Lower lobe of right lung (tissue), 2 donors: Measurements from ENCODE around the gene KCNN1. TPM values are rescaled to one million over a fixed set of nuclear protein-coding genes. Genes with fewer than 3 reads are reported as not detected.

ENCODE experiments used
- ATAC-seq, 2 donors: fragments of 200-7000 bp; cut with Tn5 transposase; one replicate each; pipeline ENCODE4 v1.9.1; 2020 to 2022; ENCODE audit warnings: mild to moderate bottlenecking in 2 of 2, moderate library complexity in 2 of 2
- DNase-seq: peaks from one replicate; pipeline ENCODE4 v3.0.0-alpha.2; 2020
- H3K27ac ChIP-seq: fragments of 200-600 bp; one replicate; pipeline ENCODE4 v1.8.0; 2022
- H3K27me3 ChIP-seq: fragments of 200-600 bp; one replicate; pipeline ENCODE4 v1.8.0; 2022; ENCODE audit warnings: low read depth
- H3K36me3 ChIP-seq: fragments of 200-600 bp; one replicate; pipeline ENCODE4 v1.8.0; 2022; ENCODE audit warnings: mild to moderate bottlenecking
- H3K4me1 ChIP-seq: fragments of 200-600 bp; one replicate; pipeline ENCODE4 v1.8.0; 2022
- H3K4me3 ChIP-seq: fragments of 200-600 bp; one replicate; pipeline ENCODE4 v1.8.0; 2022; ENCODE audit warnings: mild to moderate bottlenecking
- H3K9me3 ChIP-seq: fragments of 200-600 bp; one replicate; pipeline ENCODE4 v1.8.0; 2022
- CTCF ChIP-seq: fragments of 200-600 bp; IDR thresholded peaks from one replicate; pipeline ENCODE4 v1.8.0; 2022; ENCODE audit warnings: antibody characterized with exemption, mild to moderate bottlenecking
- intact Hi-C: fragments of 100-400 bp; cut with DNase I; formaldehyde crosslinking; loops from one replicate; pipeline ENCODE4 v1.11.0; 2022
- total RNA-seq: library from RNA; stranded (reverse); fragmentation: NEBNext Ultra II Directional; extraction: Animal tissue kit (Norgen Biotek cat#: 25700); gene quantifications from one replicate; pipeline ENCODE4 v1.2.1, GENCODE V29; 2021
- donor health status: DM: no; HTN: yes; CAD: no; lungs with severe emphysema.

Gene KCNN1
- total RNA-seq, 1 donor from 2014 or later, result not detected

- Histone ChIP-seq H3K27ac (no peak overlapping the region), H3K36me3 (peaks cover 35% of the 10 kb centered on the region), H3K9me3 (no peaks in the 10 kb centered on the region), H3K4me1 (peaks cover 16% of the 10 kb centered on the region), H3K27me3 (peaks cover 4% of the 10 kb centered on the region), H3K4me3 (no peak overlapping the region)
- no peak for TF ChIP-seq CTCF
- ATAC-seq, result no peak
- intact Hi-C loops, result loop anchor here (5.0 kb wide), 1 partner anchor 53 kb away; no protein-coding TSS in a partner anchor
- no peak for DNase-seq
Measured at GRCh38 chr19:17944301-17944700, 22.6 kb upstream of the KCNN1 start.

GRCh38 chr19:17946965-17947784, 19.7 kb upstream of the KCNN1 start:
- intact Hi-C loops, result no loop called here
- peaks cover 33% of the 10 kb centered on the region for H3K27me3 ChIP-seq
- peaks cover 43% of the 10 kb centered on the region for H3K4me1 ChIP-seq
- no peaks in the 10 kb centered on the region for H3K9me3 ChIP-seq
- no peak for TF ChIP-seq CTCF
- peaks cover 18% of the 10 kb centered on the region for H3K36me3 ChIP-seq
- H3K4me3 ChIP-seq, result peak overlapping the region; percentile 87
- DNase-seq (no peak), ATAC-seq (peak; percentile 58 to 62)
- H3K27ac ChIP-seq, result peak overlapping the region; percentile 56

GRCh38 chr19:17947815-17948513, 18.9 kb upstream of the KCNN1 start:
- Histone ChIP-seq H3K4me1 (peaks cover 44% of the 10 kb centered on the region), H3K9me3 (no peaks in the 10 kb centered on the region), H3K4me3 (peak overlapping the region; percentile 87), H3K36me3 (peaks cover 10% of the 10 kb centered on the region), H3K27me3 (peaks cover 41% of the 10 kb centered on the region), H3K27ac (peak overlapping the region; percentile 60)
- no peak for TF ChIP-seq CTCF
- intact Hi-C loops, result no loop called here
- DNase-seq (peak; percentile 92), ATAC-seq (peak; percentile 94)

- peaks cover 44% of the 10 kb centered on the region for H3K4me1 ChIP-seq
- H3K4me3 ChIP-seq, result peak overlapping the region; percentile 87
- H3K27ac ChIP-seq, result no peak overlapping the region
- no peaks in the 10 kb centered on the region for H3K9me3 ChIP-seq
- peaks cover 46% of the 10 kb centered on the region for H3K27me3 ChIP-seq
- intact Hi-C loops, result no loop called here
- TF ChIP-seq CTCF, result no peak
- no peak for ATAC-seq
- H3K36me3 ChIP-seq, result peaks cover 7% of the 10 kb centered on the region
- no peak for DNase-seq
Measured at GRCh38 chr19:17948514-17948900, 18.4 kb upstream of the KCNN1 start.

GRCh38 chr19:17948931-17949930, 17.7 kb upstream of the KCNN1 start:
- Histone ChIP-seq H3K4me3 (no peak overlapping the region), H3K4me1 (peaks cover 44% of the 10 kb centered on the region), H3K36me3 (peaks cover under 1% of the 10 kb centered on the region), H3K9me3 (no peaks in the 10 kb centered on the region), H3K27ac (no peak overlapping the region), H3K27me3 (peaks cover 54% of the 10 kb centered on the region)
- TF ChIP-seq CTCF, result no peak
- ATAC-seq, result no peak
- DNase-seq, result no peak
- intact Hi-C loops, result no loop called here
